SK-N-SH treated with all-trans-retinoic acid at 6 μM for 48 hours (cell line): Measurements from ENCODE around the gene PRKG1.

Experiments used
- ARNTL ChIP-seq: fragments of 450-650 bp; formaldehyde crosslinking; IDR thresholded peaks from 2 replicates; pipeline ENCODE4 v1.5.0; 2020; ENCODE audit warnings: low read depth, mild to moderate bottlenecking, moderate library complexity, borderline replicate concordance
- CREB5 ChIP-seq: fragments of 250-450 bp; sonication (Bioruptor Pico); IDR thresholded peaks from 2 replicates; pipeline ENCODE4 v1.5.1; 2020; ENCODE audit warnings: low read depth, mild to moderate bottlenecking, moderate library complexity
- OSR1 ChIP-seq: fragments of 250-450 bp; sonication (Bioruptor Pico); IDR thresholded peaks from 2 replicates; pipeline ENCODE4 v1.8.0; 2022; ENCODE audit warnings: moderate library complexity, mild to moderate bottlenecking, inconsistent platforms
- PATZ1 ChIP-seq: fragments of 250-450 bp; sonication (Bioruptor Pico); IDR thresholded peaks from 2 replicates; pipeline ENCODE4 v1.8.0; 2020; ENCODE audit warnings: mild to moderate bottlenecking, moderate library complexity, borderline replicate concordance
- PPARA ChIP-seq: fragments of 250-450 bp; sonication (Bioruptor Pico); IDR thresholded peaks from 2 replicates; pipeline ENCODE4 v1.5.0; 2020; ENCODE audit warnings: mild to moderate bottlenecking, borderline replicate concordance
- RARB ChIP-seq: fragments of 250-450 bp; sonication (Bioruptor Pico); IDR thresholded peaks from 2 replicates; pipeline ENCODE4 v1.8.0; 2021; ENCODE audit warnings: mild to moderate bottlenecking, moderate library complexity
- TCF4 ChIP-seq: fragments of 250-450 bp; sonication (Bioruptor Pico); IDR thresholded peaks from 2 replicates; pipeline ENCODE4 v1.8.0; 2021; ENCODE audit warnings: mild to moderate bottlenecking, moderate library complexity, borderline replicate concordance
- ZC3H10 ChIP-seq: fragments of 250-450 bp; sonication (Bioruptor Pico); IDR thresholded peaks from 2 replicates; pipeline ENCODE4 v1.5.1; 2021; ENCODE audit warnings: mild to moderate bottlenecking, moderate library complexity
- ZFP3 ChIP-seq: fragments of 250-450 bp; sonication (Bioruptor Pico); IDR thresholded peaks from 2 replicates; pipeline ENCODE4 v1.5.0; 2020; ENCODE audit warnings: mild to moderate bottlenecking, moderate library complexity
- ZNF565 ChIP-seq: fragments of 450-650 bp; formaldehyde crosslinking; conservative IDR thresholded peaks from 2 replicates; pipeline ENCODE4 v1.5.0; 2020; ENCODE audit warnings: low read depth, mild to moderate bottlenecking, moderate library complexity
- TF ChIP-seq, protein P1 (sequence below): fragments of 250-450 bp; sonication (Bioruptor Pico); IDR thresholded peaks from 2 replicates; pipeline ENCODE4 v1.5.1; 2021; ENCODE audit warnings: mild to moderate bottlenecking, moderate library complexity

DNA sequence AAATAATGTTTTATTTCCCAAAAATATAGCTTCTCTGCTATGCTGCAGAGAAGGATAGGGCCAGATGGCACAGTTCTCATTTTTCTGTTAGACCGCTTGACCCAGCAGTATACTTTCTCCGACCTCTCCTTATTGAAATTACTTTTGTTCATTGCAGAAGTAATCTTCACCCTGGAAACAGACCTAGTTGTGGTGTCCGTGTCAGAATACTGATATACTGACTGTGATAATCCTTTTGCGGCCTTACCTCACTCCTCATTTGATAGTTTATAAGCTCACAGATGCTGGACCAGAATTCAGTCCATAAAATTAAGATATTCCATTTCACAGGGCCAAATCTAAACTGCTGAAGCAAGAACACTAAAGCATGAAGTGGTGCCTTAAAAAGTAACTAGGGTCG, 979.2 kb downstream of the PRKG1 start:
- TF ChIP-seq ZFP3 (CRISPR knock-in tag), result no peak
- TF ChIP-seq, protein P1, sequence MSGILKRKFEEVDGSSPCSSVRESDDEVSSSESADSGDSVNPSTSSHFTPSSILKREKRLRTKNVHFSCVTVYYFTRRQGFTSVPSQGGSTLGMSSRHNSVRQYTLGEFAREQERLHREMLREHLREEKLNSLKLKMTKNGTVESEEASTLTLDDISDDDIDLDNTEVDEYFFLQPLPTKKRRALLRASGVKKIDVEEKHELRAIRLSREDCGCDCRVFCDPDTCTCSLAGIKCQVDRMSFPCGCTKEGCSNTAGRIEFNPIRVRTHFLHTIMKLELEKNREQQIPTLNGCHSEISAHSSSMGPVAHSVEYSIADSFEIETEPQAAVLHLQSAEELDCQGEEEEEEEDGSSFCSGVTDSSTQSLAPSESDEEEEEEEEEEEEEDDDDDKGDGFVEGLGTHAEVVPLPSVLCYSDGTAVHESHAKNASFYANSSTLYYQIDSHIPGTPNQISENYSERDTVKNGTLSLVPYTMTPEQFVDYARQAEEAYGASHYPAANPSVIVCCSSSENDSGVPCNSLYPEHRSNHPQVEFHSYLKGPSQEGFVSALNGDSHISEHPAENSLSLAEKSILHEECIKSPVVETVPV, result no peak
- TF ChIP-seq RARB (CRISPR knock-in tag), result no peak
- no peak for TF ChIP-seq PATZ1 (CRISPR knock-in tag)
- no peak for TF ChIP-seq PPARA (CRISPR knock-in tag)
- no peak for TF ChIP-seq OSR1 (CRISPR knock-in tag)
- no peak for TF ChIP-seq ZC3H10 (CRISPR knock-in tag)
- TF ChIP-seq TCF4 (CRISPR knock-in tag), result no peak
- TF ChIP-seq CREB5, result no peak
- TF ChIP-seq ARNTL (CRISPR knock-in tag), result no peak
- no peak for TF ChIP-seq ZNF565
